HepG2 (cell line): ENCODE data around the gene KIFC1. TPM values are rescaled to one million over a fixed set of nuclear protein-coding genes. Genes with fewer than 3 reads are reported as not detected.

Experiments
- ATAC-seq: fragments of 200-7000 bp; cut with Tn5 transposase; 3 replicates; pipeline ENCODE4 v1.9.1; 2020; ENCODE audit warnings: mild to moderate bottlenecking, moderate library complexity
- BruUV-seq: library from RNA; stranded (reverse); fragments of 400-500 nt; replicated peaks from 2 replicates; lab custom pipeline; 2021; lab: Mats Ljungman, UMichigan
- CTCF ChIA-PET: fragments of 300-600 bp; formaldehyde crosslinking; extraction: SDS; loops from one replicate; lab custom pipeline; 2021; ENCODE audit warnings: low total read pairs, inconsistent platforms, low intra/inter-chr PET ratio; lab: Yijun Ruan, JAX
- POLR2A ChIA-PET: fragments of 350-600 bp; sonication (Branson Sonifier 250); formaldehyde crosslinking; loops from one replicate; lab custom pipeline; 2020; ENCODE audit warnings: antibody characterized with exemption, inconsistent platforms; lab: Yijun Ruan, JAX
- DNase-seq: peaks from one replicate; pipeline ENCODE4 v3.0.0-alpha.2; 2015; ENCODE audit warnings: low spot score
- FAIRE-seq: peaks from 3 replicates; lab custom pipeline; 2011; peaks lifted over from hg19 to GRCh38; lab: Jason Lieb, UNC
- H2AFZ ChIP-seq: one replicate; pipeline ENCODE4 v1.6.1; 2011; ENCODE audit warnings: low read length, inconsistent platforms
- H3K27ac ChIP-seq: fragments of 300-600 bp; 3 replicates; pipeline ENCODE4 v1.8.0; 2011; ENCODE audit warnings: mixed run types, mild to moderate bottlenecking, mixed read lengths, low read length, inconsistent platforms; ENCODE audit not compliant: insufficient read depth; ENCODE audit errors: extremely low read length
- H3K27me3 ChIP-seq, 2 experiments: fragments of 200-600 bp in 1 of 2; 2 replicates in 1 of 2; 3 replicates in 1 of 2; pipeline versions ENCODE4 v1.6.0 to v1.8.0; 2011; ENCODE audit warnings: low read length in 2 of 2, mild to moderate bottlenecking in 2 of 2, moderate library complexity in 2 of 2, inconsistent platforms in 1 of 2; ENCODE audit not compliant: insufficient read depth in 2 of 2, control insufficient read depth in 1 of 2
- H3K36me3 ChIP-seq, 2 experiments: fragments of 200-600 bp in 1 of 2; replicated peaks in 1 of 2; 2 replicates in 1 of 2; 3 replicates in 1 of 2; pipeline versions ENCODE4 v1.5.1 to v1.8.0; 2011; ENCODE audit warnings: low read length in 2 of 2, inconsistent platforms in 1 of 2; ENCODE audit not compliant: insufficient read depth in 2 of 2, control insufficient read depth in 1 of 2
- H3K4me1 ChIP-seq: 2 replicates; pipeline ENCODE4 v1.5.1; 2012; ENCODE audit warnings: low read length, inconsistent platforms; ENCODE audit not compliant: insufficient read depth
- H3K4me2 ChIP-seq: 2 replicates; pipeline ENCODE4 v1.6.0; 2011; ENCODE audit warnings: low read depth, low read length, inconsistent platforms
- H3K4me3 ChIP-seq, 3 experiments: fragments of 200-600 bp in 1 of 3; sonication (generic), shearing (Covaris generic) in 1 of 3; replicated peaks in 1 of 3; 2 replicates each; pipeline ENCODE4 v1.5.1; 2011 to 2016; ENCODE audit warnings: low read length in 3 of 3, inconsistent platforms in 2 of 3, low read depth in 2 of 3, mild to moderate bottlenecking in 2 of 3, control low read depth in 1 of 3, mixed read lengths in 1 of 3; ENCODE audit not compliant: insufficient read depth in 1 of 3
- H3K79me2 ChIP-seq: one replicate; pipeline ENCODE4 v1.6.1; 2011; ENCODE audit warnings: low read length, inconsistent platforms; ENCODE audit not compliant: insufficient read depth
- H3K9ac ChIP-seq: 2 replicates; pipeline ENCODE4 v1.6.0; 2011; ENCODE audit warnings: mild to moderate bottlenecking, low read depth, low read length, inconsistent platforms; ENCODE audit not compliant: insufficient read depth
- H3K9me3 ChIP-seq: 2 replicates; pipeline ENCODE4 v1.5.1; 2012; ENCODE audit warnings: mild to moderate bottlenecking, low read length
- H4K20me1 ChIP-seq: 2 replicates; pipeline ENCODE4 v1.6.0; 2011; ENCODE audit warnings: inconsistent platforms, mild to moderate bottlenecking, low read length, moderate library complexity; ENCODE audit not compliant: insufficient read depth
- ELF4 ChIP-seq: sonication (generic); formaldehyde crosslinking; IDR thresholded peaks from 2 replicates; pipeline ENCODE4 v1.5.0; 2020; ENCODE audit warnings: missing genetic modification reagents, mild to moderate bottlenecking, moderate library complexity, borderline replicate concordance
- KAT8 ChIP-seq: IDR thresholded peaks from 2 replicates; pipeline ENCODE4 v1.6.1; 2016; ENCODE audit warnings: missing genetic modification reagents, missing compliant biosample characterization
- LCORL ChIP-seq, 2 experiments: fragments of 450-650 bp in 1 of 2; sonication (generic) in 1 of 2; formaldehyde crosslinking in 1 of 2; IDR thresholded peaks; 2 replicates each; pipeline versions ENCODE4 v1.5.0 to v1.6.1; 2017 to 2020; ENCODE audit warnings: antibody characterized with exemption in 1 of 2, missing genetic modification reagents in 1 of 2
- PLRG1 ChIP-seq: fragments of 450-650 bp; conservative IDR thresholded peaks from 2 replicates; pipeline ENCODE4 v1.6.1; 2016
- SP140L ChIP-seq: sonication (generic); formaldehyde crosslinking; IDR thresholded peaks from 2 replicates; pipeline ENCODE4 v1.4.0; 2020; ENCODE audit warnings: missing genetic modification reagents, borderline replicate concordance
- U2AF1 ChIP-seq: fragments of 200-400 bp; formaldehyde crosslinking; optimal IDR thresholded peaks from 2 replicates; pipeline ENCODE3; 2017; ENCODE audit warnings: mild to moderate bottlenecking, low read depth, low read length
- ZBTB7A ChIP-seq: sonication (generic); formaldehyde crosslinking; IDR thresholded peaks from 2 replicates; pipeline ENCODE4 v1.8.0; 2022; ENCODE audit warnings: mild to moderate bottlenecking, missing genetic modification reagents
- ZFP82 ChIP-seq: sonication (generic); formaldehyde crosslinking; IDR thresholded peaks from 2 replicates; pipeline ENCODE4 v1.5.1; 2020; ENCODE audit warnings: mild to moderate bottlenecking, missing genetic modification reagents, borderline replicate concordance
- ZNF205 ChIP-seq: IDR thresholded peaks from 2 replicates; pipeline ENCODE4 v1.6.1; 2018; ENCODE audit warnings: missing biosample characterization, missing genetic modification reagents
- ZNF251 ChIP-seq: sonication (generic); formaldehyde crosslinking; IDR thresholded peaks from 2 replicates; pipeline ENCODE4 v1.9.0; 2021; ENCODE audit warnings: mild to moderate bottlenecking, missing genetic modification reagents
- ZNF30 ChIP-seq: sonication (generic); formaldehyde crosslinking; IDR thresholded peaks from 2 replicates; pipeline ENCODE4 v1.5.0; 2020; ENCODE audit warnings: mild to moderate bottlenecking, missing genetic modification reagents
- ZNF331 ChIP-seq: sonication (generic); formaldehyde crosslinking; IDR thresholded peaks from 2 replicates; pipeline ENCODE4 v1.4.0; 2020; ENCODE audit warnings: missing genetic modification reagents
- ZNF383 ChIP-seq: sonication (generic); formaldehyde crosslinking; IDR thresholded peaks from 2 replicates; pipeline ENCODE4 v1.4.0; 2020; ENCODE audit warnings: missing genetic modification reagents, mild to moderate bottlenecking, borderline replicate concordance
- ZNF607 ChIP-seq: sonication (generic); formaldehyde crosslinking; IDR thresholded peaks from 2 replicates; pipeline ENCODE4 v1.5.1; 2020; ENCODE audit warnings: missing genetic modification reagents, mild to moderate bottlenecking, borderline replicate concordance
- ZNF775 ChIP-seq: sonication (generic); formaldehyde crosslinking; IDR thresholded peaks from 2 replicates; pipeline ENCODE4 v1.4.0; 2020; ENCODE audit warnings: missing genetic modification reagents, mild to moderate bottlenecking, moderate library complexity, borderline replicate concordance
- WGBS: methylation state at CpG from one replicate; pipeline ENCODE4 v1.1.6; 2017; ENCODE audit warnings: low lambda C conversion rate; 5-methylcytosine and 5-hydroxymethylcytosine counted together
- in situ Hi-C: cut with HindIII; loops from 2 replicates; pipeline ENCODE4 v1.10.0; 2017; ENCODE audit warnings: low pct_unique_long_range_greater_than_20kb; ENCODE audit not compliant: extremely low pct_ligation_motif_present
- intact Hi-C: fragments of 100-400 bp; cut with micrococcal nuclease; formaldehyde crosslinking; loops from one replicate; pipeline ENCODE4 v1.10.0; 2022; ENCODE audit not compliant: unreplicated experiment
- polyA plus RNA-seq, 8 experiments: library from polyadenylated mRNA; depleted of rRNA in 3 of 8; stranded (reverse) in 7 of 8; unstranded in 1 of 8; fragments of >200 nt; fragmentation: Illumina TruSeq in 4 of 8; extraction: Trizol in 4 of 8; gene quantifications; 2 replicates each; pipeline versions ENCODE4 v1.2.1 to v1.2.3, GENCODE V29; 2011 to 2016; ENCODE audit warnings: low read depth in 4 of 8, missing spikeins in 1 of 8, mixed read lengths in 1 of 8; ENCODE audit not compliant: insufficient read depth in 1 of 8
- total RNA-seq, 5 experiments: library from RNA; depleted of rRNA; stranded (reverse); fragments of >200 nt; fragmentation: Illumina TruSeq; extraction: Trizol; gene quantifications; 2 replicates each; pipeline ENCODE4 v1.2.3, GENCODE V29; 2016; ENCODE audit warnings: low read depth in 1 of 5
- TF ChIP-seq, protein P1 (sequence below): sonication (generic); formaldehyde crosslinking; IDR thresholded peaks from 2 replicates; pipeline ENCODE4 v1.4.0; 2020; ENCODE audit warnings: missing genetic modification reagents

KIFC1 gene
- total and polyA plus RNA-seq, 2 of the 13 experiments (the other 11 are each of a cell fraction or from before 2014, with no cell fraction given), result 25.0 to 45.5 TPM

DNA sequence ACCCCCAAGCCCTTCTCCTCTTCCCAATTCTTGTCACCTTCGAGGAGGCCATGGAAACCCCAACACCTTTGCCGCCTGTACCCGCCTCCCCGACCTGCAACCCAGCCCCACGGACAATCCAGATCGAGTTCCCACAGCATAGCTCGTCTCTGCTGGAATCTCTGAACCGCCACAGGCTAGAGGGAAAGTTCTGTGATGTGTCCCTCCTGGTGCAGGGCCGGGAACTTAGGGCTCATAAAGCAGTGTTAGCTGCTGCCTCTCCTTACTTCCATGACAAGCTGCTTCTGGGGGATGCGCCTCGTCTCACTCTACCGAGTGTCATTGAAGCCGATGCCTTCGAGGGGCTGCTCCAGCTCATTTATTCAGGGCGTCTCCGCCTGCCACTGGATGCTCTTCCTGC is 63.4 kb downstream of the KIFC1 start:
- intact Hi-C loops (no loop called here), in situ Hi-C loops (no loop called here)
- Histone ChIP-seq H3K4me2 (peak overlapping the region; percentile 98), H4K20me1 (no peaks in the 10 kb centered on the region), H3K27ac (peak overlapping the region; percentile 43), H3K4me3 (peak overlapping the region; percentile 92 to 100 (median 95)), H3K79me2 (peaks cover 15% of the 10 kb centered on the region), H2AFZ (peak overlapping the region; percentile 52), H3K27me3 (no peaks in the 10 kb centered on the region; a peak in 1 of 5 replicates), H3K9ac (peak overlapping the region; percentile 85), H3K4me1 (peaks cover 20% of the 10 kb centered on the region), H3K9me3 (no peaks in the 10 kb centered on the region), H3K36me3 (peaks cover 0 to 9% of the 10 kb centered on the region in 2 experiments; a peak in 3 of 5 replicates)
- WGBS, result 41% methylated on average over 16 of the region's 16 CpGs
- DNase-seq (no peak), FAIRE-seq (no peak), ATAC-seq (no peak)
- BruUV-seq, result no TSS peak
- ChIA-PET POLR2A (interaction anchor here (0.7 to 2.0 kb wide), 18 partner anchors 9 to 1260 kb away, joined by 3 to 17 read pairs (median 4); partner anchors contain the start of genes BAK1, CUTA, PHF1 and RPS18), CTCF (no interaction called here)
- TF ChIP-seq ZNF205 (CRISPR knock-in tag), result no peak
- no peak for TF ChIP-seq U2AF1
- TF ChIP-seq, protein P1, sequence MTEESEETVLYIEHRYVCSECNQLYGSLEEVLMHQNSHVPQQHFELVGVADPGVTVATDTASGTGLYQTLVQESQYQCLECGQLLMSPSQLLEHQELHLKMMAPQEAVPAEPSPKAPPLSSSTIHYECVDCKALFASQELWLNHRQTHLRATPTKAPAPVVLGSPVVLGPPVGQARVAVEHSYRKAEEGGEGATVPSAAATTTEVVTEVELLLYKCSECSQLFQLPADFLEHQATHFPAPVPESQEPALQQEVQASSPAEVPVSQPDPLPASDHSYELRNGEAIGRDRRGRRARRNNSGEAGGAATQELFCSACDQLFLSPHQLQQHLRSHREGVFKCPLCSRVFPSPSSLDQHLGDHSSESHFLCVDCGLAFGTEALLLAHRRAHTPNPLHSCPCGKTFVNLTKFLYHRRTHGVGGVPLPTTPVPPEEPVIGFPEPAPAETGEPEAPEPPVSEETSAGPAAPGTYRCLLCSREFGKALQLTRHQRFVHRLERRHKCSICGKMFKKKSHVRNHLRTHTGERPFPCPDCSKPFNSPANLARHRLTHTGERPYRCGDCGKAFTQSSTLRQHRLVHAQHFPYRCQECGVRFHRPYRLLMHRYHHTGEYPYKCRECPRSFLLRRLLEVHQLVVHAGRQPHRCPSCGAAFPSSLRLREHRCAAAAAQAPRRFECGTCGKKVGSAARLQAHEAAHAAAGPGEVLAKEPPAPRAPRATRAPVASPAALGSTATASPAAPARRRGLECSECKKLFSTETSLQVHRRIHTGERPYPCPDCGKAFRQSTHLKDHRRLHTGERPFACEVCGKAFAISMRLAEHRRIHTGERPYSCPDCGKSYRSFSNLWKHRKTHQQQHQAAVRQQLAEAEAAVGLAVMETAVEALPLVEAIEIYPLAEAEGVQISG (CRISPR knock-in tag), result no peak
- TF ChIP-seq KAT8 (CRISPR knock-in tag), result no peak
- 0 out of 2 replicates have a peak, but pooled peaks have one; percentile 16 for TF ChIP-seq ZNF383 (CRISPR knock-in tag)
- 0 out of 2 replicates have a peak, but pooled peaks have one; percentile 3 for TF ChIP-seq ZFP82 (CRISPR knock-in tag)
- TF ChIP-seq ELF4, result no peak
- TF ChIP-seq ZNF775 (CRISPR knock-in tag), result no peak
- TF ChIP-seq SP140L (CRISPR knock-in tag), result no peak
- TF ChIP-seq ZNF331, result no peak
- no peak for TF ChIP-seq LCORL (IDR thresholded peaks at IDR 0.05)
- no peak for TF ChIP-seq LCORL (CRISPR knock-in tag; IDR thresholded peaks at IDR 0.05)
- TF ChIP-seq ZNF251 (CRISPR knock-in tag), result peak; percentile 74; the same call in 1 of the 2 replicates
- TF ChIP-seq ZNF607 (CRISPR knock-in tag), result no peak
- TF ChIP-seq ZNF30 (CRISPR knock-in tag), result 0 out of 2 replicates have a peak, but pooled peaks have one; percentile 28
- no peak for TF ChIP-seq PLRG1
- TF ChIP-seq ZBTB7A (CRISPR knock-in tag), result 0 out of 2 replicates have a peak, but pooled peaks have one; percentile 8
